Measurements from ENCODE around the gene HMG20B. TPM values are rescaled to one million over a fixed set of nuclear protein-coding genes. Genes with fewer than 3 reads are reported as not detected.

Gene HMG20B
- total RNA-seq, 1 experiment from 2014 or later = 127 TPM

DNA sequence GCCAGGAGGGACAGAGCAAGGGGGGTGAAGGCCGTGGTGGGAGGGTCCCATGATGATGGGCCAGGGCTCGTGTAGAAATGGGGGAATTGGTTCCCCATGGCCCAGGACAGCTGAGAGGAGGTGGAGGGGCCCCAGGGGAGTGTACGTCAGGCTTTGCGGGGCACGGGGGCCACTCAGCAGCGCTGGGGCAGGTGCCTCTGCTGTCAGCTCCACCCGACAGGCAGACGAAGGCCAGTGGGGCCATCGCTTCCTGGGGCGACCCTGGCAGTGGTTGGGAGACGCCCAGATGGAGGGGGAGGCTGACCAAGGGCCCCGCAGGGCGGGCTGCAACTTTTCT, 35.7 kb upstream of the HMG20B start:
- no peak for DNase-seq (ENCODE audit: low read depth)

DNA sequence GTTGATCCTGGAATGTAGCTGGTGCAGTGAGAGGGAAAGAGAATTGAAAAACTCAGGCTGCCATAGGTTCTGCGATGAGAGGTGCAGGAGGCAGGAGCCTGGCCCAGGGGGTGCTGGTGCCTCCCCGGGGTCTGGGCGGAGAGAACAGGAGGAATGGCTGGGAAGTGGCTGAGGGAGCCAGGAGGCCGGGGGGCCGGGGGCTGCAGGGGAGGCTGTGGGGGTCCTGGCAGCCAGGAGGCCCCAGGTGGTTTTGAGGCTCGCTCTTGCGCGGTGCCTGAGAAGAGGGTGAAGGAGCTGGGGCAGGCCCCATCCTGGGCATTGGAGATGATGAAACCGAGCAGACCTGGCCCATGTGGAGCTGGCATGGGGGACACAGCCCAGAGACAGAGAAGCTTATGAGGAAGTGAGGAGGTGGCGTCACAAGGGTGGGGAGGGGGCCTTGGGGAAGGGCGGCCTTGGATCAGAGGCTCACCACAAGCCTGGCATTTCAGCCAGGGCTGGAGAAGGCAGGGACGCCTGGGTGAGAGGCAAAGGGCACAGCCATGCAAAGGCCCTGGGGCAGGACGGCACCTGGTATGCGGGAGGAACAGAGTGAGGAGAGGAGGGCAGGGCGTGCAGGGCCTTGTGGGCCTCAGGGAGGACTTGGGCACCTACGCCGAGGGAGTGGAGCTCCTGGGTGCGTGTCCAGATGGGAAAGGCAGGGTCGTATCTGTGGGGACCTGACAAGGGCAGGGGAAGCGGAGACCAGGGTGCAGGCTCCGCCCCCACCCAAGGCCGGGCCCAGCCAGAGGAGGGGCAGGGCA, 35.1 kb upstream of the HMG20B start:
- no peak for DNase-seq (ENCODE audit: low read depth)

DNA sequence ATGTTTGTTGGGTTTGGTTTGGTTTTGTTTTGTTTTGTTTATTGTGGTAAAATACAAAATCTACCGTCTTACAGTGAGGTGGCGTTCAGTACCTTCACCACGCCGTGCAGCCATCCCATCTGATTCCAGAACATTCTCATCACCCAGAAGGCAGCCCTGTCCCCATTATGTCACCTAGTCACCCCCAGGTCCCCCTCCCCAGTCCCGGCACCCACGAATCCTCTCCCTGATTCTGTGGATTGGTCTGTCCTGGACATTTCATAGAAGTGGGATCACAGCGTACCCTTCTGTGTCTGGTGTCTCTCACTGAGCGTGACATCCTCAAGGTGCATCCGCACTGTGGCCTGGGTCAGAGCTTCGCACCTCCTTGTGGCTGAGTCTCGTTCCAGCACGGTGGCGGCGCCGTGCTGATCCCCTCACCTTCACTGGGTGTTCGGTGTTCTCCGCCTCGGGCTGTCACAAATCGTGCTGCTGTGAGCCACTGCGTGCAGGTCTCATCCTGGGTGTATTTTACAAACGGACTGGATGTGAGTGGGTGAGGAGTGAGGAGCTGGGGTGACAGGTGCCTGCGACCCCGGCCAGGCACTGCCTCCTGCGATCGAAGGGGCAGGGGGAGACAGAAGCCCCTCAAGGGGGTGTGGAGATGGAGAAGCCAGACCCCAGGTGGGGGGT, 34.4 kb upstream of the HMG20B start:
- DNase-seq (ENCODE audit: low read depth) = no peak

DNA sequence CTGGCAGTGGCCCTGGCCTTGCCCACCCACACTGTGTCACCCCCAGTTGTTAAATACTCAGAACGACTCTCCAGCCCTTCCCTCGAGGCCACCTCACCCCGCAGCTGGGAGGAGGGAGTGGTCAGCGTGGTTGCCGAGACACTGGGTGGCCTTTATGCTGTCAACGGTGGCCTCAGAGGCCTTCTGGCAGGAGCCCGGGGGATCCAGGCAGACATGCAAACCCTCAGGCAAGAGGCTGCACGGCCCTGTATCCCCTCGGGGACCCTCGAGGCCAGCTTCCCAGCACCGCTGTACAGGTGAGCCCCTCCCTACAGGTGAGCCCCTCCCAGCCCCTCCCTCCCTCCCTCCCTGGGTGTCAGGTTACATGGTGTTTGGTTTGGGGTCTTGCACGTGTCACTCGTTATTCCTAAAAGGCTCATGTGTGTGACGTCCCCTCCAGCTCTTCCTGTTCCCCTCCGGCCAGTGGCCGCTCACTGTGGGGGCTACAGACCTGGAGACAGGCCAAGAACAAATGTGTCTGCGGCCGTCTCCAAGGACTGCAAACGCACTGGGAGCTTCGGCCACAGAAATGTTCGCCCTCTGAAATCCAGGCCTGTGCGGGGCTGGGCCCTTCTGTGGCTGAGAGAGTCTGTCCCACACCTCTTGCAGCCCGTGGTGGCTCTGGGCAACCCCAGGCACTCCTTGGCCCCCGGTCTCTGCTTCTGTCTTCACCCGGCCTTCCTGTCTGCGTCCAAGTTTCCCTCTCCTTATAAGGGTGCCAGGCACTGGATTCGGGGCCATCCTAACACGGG, 33.6 kb upstream of the HMG20B start, which contains the start of gene TEKTIP1:
Gene TEKTIP1 (plus strand): TSS at position 210 of the 791 bp plus-strand sequence. CDS start 4 bp downstream, at position 214.
- DNase-seq (ENCODE audit: low read depth) = no peak

DNA sequence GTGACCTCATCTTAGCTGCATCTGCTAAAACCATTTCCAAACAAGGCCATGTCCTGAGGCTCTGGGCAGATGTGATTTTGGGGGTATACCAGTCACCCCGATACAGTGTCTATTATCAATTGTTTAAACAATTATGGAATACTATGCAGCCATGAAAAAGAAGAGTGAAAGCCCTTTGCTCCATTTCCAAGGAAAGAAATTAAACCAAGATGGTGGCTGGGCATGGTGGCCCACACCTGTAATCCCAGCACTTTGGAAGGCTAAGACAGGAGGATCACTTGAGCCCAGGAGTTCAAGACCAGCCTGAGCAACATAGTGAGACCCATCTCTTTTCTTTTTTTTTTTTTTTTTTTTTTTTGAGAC, 33.0 kb upstream of the HMG20B start:
- no peak for DNase-seq (ENCODE audit: low read depth)

DNA sequence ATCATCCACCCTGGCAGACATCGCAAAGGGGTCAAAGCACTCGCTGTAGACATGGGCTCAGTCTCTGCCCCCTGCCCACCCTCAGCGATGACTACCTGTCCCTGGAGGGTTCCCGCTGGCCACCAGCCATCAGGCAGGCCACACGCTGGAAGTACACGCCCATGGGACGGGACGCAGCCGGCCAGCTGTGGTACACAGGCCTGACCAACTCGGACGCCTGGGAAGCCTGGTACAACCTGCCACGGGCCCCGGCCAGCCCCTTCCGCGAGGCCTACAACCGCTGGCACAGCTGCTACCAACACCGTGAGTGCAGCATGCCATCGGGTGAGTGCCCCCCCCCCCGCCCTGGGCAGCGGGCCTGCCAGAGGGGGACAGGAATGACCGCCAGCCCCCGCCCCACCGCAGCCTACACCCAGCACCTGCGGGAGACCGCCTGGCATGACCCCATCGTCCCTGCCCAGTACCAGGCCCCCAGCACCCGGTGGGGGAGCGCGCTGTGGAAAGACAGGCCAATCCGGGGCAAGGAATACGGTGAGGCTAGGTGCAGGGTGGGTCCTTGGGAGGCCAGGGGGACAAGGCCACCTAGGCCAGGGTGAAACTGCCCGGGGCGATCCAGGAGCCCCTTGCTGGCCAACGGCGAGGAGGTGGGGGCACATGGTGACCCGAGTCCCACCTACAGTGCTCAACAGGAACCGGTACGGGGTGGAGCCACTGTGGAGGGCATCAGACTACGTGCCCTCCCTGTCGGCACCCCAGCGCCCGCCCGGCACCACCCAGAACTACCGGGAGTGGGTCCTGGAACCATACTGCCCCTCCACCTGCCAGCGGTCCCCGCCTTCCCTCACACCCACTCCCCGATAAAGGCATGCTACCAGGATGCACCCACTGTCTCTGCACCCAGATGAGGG, 29.3 kb upstream of the HMG20B start:
- no peak for DNase-seq (ENCODE audit: low read depth)

DNA sequence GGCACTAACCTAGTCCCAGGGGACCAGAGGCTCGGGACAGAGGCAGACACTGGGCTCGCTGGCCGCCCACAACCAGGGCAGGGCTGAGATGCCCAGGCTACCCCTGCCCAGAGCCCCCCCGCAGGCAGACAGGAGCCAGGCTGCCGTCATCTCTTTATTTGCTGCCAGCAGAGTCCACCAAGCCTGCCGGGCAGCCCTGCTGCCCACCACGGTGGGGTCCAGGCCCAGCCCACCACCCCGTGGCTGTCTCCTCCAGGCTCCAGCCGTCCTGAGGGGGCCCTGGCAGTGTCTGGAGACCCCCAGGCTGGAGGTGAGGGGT, 28.7 kb upstream of the HMG20B start:
- DNase-seq (ENCODE audit: low read depth) = no peak

DNA sequence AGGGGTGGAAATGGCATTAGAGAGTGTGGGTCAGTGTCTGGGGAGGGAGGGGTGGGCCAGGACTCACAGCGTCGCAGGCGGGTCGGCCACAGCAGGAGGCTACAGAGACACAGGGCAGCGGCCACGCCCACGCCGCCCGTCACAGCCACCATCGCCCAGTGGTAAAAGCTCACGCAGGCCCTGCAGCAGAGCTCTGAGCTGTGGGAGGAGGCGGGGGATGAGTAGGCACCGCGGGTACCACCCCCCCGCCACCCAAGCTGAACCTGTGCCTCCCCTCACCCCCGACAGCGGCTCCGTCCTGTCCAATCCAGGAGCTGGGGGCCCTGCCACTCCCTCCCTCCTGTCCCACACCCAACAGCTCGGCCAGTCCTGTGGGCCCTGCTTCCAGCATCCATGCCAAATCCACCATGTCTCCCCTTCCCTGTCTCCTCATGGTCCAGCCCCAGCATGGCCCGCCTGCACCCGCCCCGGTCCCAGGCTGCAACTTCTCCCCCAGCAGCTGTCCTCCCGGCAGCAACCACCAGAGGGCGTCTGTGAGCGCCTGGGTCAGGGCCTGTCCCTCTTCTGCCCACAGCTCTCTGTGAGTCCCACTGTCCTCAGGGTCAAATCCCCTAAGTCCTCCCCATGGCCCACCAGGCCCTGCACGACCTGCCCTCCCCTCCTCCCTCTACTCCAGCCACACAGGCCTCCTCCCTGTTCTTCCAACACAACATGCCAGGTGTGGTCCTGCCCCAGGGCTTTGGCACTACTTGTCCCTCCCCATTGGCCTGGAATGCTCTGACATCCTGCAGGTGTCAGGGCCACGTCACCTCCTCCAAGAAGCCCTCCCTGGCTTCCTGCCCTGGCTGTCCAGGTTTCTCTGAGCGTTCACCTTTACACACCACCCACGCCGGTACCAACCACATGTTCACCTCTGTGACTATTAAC, 27.7 kb upstream of the HMG20B start:
- DNase-seq (ENCODE audit: low read depth) = peak; percentile 49

DNA sequence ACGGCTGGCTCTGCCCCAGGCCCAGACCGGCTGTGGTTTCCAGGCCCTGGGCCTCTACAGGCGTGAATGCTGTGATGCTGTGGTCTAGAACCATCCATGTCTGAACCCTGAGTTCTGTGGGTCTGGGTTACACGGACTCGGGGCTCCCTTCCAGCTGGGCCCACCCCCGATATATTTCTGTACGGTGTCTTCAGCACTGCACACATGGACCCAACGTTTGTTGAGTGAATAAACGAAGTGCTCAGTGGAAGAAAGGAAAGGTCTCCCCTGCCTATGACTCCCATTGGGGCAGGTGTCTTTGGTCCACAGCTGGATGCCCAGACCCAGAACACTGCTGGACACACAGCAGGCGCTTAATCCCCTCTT, 27.1 kb upstream of the HMG20B start:
- no peak for DNase-seq (ENCODE audit: low read depth)

DNA sequence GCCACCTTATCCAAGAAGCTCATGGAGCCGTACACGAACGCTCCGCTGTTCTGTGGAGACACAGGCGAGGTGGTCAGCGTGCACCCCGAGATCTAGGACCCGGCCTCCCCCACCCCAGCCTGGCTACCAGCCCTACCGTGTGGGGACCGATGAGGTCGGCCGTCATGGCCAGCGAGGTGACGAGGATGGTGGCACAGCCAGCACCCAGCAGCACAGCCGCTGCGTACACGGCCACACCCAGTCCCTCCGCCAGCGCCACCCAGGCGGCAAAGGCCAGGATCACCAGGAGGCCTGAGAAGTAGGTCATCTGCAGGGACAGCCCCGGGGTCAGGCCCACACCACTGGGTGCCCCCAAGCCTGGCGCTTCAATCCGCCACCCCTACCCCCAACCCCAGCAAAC, 26.6 kb upstream of the HMG20B start:
- no peak for DNase-seq (ENCODE audit: low read depth)

DNA sequence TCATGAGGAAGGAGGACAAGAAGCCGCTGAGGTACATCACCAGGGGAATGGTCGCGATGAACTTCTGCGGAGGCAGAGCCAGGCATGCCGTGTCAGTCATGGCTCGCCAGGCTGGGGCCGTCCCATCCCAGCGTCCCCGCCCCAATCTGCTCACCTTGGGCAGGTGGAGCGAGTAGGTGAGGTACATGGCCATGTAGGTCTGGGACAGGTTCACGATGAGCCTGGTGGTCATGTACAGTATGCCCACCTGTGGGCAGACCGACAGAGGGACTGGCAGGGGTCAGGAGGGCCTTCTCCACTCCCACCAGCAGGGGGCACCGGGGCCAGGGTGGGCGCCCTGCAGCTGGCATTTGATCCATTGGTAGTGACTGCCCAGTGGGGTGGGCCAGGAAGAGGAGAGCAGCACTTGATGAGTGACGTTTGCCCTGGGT, 25.4 kb upstream of the HMG20B start:
- DNase-seq (ENCODE audit: low read depth) = no peak

DNA sequence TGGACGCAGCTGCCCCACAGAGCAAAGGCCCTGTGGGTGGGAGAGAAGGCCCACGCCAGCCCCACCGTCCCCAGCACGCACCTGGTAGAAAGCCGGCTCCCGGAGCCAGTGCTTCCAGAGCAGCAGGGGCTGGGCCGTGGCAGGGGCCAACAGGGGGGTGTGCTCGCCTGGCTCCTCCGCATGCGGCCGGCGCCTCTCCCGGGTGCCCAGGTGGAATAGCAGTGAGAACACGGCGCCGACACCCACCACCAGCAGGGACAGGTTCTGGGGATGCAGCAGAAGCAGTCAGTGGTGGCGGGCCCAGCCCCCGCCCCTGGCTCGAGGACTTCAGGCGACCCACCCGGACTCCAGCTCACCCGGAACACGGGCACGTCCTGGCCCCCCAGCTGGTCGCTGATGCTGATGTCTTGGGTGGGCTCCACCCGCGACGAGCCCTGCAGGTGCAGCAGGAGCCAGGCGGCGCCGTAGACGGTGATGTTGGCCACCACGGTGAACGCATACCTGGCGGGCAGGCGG, 24.9 kb upstream of the HMG20B start:
- no peak for DNase-seq (ENCODE audit: low read depth)

DNA sequence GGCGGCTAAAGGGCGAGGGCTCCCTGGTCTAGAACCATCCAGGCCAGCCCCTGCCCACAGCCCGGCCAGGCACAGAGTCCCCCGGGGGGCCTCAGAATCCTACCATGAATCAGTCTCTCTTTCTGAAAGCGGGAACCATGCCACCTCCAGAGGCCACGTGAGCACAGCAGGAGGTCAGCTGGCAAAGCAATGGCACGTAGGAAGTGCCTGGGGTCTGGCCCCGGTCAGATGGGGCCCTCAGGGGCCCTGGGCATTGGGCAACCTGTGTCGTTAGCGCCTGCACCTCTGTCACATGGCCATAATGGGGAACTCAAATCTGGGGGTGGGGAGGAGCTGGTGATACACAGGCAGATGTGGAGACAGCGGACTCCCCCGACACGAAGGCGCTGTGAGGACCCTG, 24.1 kb upstream of the HMG20B start:
- DNase-seq (ENCODE audit: low read depth) = no peak

DNA sequence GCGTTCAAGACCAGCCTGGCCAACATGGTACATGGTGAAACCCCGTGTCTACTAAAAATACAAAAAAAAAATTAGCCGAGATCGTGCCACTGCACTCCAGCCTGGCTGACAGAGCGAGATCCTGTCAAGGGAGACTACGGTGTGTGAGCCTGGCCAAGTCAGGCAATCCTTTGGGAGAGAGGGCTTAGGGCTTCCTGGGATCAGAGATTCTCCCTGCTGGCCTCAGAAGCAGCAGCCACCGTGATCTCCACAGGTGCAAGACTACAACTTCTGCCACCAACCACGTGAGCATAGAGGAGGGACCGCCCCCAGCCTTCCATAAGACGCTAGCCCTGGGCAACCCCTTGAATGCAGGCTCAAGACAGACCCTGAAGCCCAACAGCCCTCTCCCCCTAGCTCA, 22.9 kb upstream of the HMG20B start:
- DNase-seq (ENCODE audit: low read depth) = no peak

DNA sequence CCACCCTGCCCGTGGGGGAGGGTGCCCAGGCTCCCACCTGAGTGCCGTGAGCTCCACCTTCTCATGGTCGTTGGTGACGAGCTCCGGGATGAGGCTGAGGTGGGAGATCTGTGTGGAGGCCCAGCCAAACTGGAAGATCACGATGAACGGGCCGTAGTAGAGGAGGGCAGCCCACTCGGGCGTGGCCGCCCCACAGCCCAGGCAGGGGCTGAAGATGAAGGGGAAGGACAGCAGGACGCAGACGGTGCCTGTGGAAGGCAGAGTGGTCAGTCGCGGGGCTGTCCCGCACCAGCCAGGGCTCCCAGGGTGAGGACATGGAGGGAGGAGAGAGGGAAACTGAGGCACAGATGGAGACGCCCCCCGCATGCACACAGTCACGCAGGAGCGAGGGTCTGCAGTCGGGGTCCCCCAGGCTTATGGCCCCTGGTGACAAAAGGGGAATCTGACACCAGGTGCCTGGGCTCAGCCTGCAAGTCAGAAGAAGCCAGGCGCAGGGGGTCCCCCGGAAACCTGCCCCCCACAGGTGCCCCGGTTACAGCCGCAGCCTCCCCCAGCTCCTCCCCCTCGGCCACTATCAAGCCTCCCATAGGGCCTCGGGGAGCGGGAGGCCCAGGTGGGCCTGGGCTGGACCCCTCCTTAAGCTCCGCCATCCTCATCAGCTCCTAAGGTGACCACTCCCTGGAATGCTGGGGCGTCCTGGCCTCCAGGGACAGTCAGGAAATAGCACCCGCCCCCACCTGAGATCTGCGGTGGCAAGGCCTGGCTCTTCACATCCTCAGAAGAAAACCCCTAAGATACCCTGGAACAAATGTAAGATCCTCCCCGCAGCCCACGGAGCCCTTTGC, 21.6 kb upstream of the HMG20B start:
- no peak for DNase-seq (ENCODE audit: low read depth)

DNA sequence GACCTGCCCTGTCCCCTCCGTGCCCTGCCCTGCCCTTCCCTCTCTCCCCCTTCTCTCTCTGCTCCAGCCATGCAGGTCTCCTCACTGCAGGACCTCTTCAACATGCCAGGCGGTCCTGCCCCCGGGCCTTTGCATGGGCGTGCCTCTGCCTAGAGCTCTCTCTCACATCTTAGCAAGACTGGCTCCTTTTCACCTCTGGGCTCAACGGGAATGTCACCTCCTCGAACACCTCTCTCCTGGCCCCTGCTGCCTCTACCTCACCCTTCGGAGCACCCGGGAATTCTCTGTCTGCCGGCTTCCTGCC, 21.0 kb upstream of the HMG20B start:
- DNase-seq (ENCODE audit: low read depth) = no peak

DNA sequence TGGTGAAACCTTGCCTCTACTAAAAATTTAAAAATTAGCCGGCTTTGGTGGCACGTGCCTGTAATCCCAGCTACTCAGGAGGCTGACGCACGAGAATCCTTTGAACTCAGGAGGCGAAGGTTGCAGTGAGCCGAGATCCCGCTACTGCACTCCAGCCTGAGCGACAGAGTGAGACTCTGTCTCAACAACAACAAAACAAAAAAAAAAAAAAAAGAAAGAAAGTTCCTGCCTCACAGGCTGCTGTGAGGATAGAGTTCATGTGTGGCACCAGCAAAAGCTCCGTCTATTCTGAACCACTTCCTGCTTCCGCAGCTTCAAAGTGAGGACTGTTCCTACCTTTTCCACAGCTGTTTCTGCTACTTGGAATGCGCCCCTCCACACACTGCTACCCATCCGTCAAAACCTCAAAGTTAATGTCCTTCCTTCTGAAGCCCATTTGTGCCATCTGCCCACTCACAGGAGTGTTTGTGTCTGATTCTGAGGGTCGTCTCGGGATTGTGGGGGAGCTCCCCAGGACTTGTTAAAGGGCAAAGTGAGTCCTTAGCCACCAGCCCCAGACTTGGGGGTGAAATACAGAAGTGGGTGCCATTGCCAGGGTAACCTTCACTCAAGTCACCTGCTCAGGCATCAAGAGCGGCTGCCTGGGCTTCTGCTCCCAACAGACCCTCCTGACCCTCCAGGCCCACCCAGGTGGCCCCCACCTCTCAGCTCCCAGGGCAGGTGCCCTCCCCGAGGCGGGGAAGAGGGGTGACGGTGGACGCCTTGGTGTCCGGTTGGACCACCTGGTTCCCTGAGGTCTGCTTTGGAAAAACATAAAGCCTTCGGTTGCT, 18.3 kb upstream of the HMG20B start:
- DNase-seq (ENCODE audit: low read depth) = no peak

DNA sequence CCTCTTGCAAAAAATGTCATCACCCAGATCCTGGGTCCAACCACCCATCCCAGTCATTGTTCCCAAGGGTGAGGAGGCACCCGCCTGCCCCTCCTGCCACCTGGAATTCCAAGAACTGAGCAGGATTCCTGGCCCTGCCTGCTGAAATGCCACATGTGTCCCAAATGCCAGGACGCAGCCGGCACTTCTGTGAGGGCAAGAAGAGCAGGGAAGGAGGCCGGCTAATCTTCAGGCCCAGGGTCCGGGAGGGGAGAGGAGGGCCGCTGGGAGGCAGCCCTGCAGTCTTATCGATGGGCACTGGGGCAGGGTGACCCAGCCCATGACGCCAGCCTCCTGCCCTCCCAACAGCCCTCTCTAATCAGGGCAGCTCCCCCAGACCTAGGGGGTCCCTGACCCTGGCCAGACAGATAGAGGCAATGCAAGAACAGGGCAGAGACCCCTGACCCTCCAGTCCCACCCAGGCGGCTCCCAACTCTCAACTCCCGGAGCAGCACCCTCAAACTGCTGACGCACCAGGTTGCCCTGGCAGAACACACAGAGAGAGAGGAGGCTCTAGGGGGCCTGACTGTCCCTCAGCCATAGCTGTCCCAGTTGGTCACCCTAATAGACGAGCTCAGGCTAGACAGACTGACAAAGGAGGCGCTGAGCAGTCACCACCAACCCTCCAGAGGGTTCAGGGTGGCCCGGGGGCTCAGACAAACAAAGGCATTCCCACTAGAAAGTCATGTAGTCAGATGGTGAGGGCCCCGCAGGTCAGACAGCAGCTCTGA, 16.9 kb upstream of the HMG20B start:
- DNase-seq (ENCODE audit: low read depth) = no peak
